HG03558 (cell line): ENCODE measurements around the gene CEACAM6.
"Not testable (repeated sequence)": the region's sequence is repeated elsewhere in the genome, so short reads cannot be mapped to it uniquely, and the experiment has no call there.

Experiments
- ATAC-seq: cut with Tn5 transposase; IDR thresholded peaks from one replicate; pipeline ENCODE4 v1.9.1; 2021; ENCODE audit warnings: moderate number of reproducible peaks; ENCODE audit not compliant: unreplicated experiment; ENCODE audit errors: extremely low read depth

Gene CEACAM6

DNA sequence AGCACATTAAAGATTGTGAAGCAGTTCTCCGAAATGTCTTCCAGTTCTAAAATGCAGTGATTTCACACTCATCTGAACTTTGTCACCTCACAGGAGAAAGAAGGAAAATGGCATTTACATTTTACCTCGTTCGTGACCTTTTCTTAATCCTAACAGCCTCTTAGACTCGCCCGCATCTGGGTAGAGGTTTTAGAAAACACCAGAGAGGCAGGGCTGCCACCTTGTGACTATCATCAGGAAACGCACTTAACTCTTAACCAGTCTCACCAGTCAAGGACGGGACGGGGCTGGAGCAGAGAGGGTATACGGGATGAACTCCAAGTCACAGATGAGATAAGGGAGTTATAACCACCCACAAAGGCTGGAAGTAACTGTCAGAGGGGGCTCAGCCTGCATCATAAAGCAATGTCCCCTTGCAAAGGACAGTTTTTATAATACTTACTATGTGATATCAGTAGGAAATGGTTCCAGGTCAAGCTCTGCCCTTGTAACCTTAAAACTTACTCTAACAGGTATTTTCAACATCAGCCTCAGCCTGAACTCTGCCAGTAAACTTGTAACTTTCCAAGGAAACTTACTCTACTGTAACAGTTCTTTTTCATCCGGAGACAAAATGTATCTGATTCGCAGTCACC lies 8.6 kb upstream of the CEACAM6 start:
- no peak for ATAC-seq

GRCh38 chr19:41748012-41748411 lies 7.3 kb upstream of the CEACAM6 start:
- no peak for ATAC-seq

DNA sequence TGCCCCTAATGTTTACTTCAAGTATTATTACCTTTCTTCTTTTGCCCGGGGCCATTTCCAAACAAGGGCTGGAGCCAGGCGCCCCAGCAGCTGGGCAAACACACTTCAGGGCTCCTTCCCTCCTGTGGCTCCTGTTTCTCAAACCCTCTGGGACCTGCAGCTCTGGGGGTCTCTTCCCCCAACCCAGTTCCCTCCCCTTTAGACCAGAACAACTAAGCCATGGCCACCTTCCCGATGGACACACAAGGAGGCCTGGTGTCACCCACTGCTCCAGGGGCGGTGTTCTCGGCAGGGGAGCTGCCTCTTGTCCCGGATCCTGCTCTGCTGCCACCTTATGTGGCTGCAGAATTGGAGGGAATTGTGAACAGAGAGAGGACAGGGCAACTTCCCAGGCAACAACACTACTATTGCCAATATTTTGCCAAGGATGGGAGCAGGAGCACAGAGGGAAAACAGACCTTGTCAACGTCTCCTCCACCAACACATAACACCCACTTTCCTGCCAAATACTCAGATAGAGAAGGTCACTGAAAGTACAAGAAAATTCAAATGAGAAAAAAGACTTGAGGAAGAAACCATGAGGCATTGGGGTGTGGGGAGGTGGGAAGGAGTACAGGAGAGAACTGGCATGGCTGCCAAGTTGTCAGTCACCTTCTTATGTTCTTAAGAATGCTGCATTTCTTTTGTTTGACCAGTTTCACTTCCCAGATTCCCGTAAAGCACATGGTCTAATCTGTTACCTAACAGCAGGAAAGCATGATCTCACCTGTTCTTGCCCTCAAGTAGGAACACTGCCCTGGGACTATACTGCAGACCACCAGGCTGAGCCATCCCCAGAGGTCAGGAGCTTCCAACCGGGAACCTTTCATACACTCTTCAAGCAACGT lies 4.8 kb upstream of the CEACAM6 start:
- ATAC-seq = not testable (repeated sequence)

DNA sequence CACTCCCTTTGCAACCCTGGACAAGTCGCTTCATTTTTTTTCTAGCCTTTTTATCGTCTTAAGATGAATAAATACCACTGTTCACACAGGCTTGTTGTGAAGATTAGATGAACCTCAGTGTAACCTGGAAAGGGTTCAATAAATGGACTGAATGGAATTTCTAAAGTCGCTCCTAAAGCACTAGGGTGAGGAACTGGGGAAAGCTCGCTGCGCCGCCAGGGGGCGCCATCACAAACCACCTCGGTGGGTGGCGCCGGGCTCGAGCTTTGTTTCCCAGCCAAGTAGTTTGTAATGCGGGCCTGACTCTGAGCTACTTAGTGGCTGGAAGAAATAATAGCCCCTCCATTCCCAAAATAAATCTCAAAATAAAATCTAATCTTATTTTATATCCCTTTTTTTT lies 2.2 kb upstream of the CEACAM6 start:
- ATAC-seq = no peak

DNA sequence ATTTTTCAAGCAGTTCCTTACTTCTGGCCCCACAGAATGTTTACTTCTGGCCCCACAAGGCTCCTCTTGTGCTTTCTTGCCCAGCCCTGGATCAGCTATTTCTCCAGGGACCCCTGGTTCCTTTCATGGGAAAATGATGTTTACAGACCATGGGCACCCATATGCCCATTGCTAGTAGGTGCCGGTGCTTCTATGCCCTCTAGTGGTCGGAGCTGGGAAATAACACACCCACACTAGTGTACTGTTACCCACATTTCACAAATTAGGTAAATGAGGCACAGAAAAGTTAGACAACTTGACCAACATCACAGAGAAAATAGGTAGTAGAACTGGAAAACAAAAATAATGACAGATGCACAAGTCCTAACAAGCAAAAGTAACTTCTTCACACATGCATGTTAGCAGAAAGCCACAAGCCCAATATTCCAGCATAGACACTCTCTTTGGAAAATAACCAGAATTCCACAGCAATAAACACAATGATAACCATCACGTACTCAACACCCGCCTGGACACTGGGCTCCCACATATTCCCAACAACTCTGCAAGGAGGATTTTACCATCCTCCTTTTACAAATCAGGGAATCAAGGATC lies 1.3 kb upstream of the CEACAM6 start:
- no peak for ATAC-seq

DNA sequence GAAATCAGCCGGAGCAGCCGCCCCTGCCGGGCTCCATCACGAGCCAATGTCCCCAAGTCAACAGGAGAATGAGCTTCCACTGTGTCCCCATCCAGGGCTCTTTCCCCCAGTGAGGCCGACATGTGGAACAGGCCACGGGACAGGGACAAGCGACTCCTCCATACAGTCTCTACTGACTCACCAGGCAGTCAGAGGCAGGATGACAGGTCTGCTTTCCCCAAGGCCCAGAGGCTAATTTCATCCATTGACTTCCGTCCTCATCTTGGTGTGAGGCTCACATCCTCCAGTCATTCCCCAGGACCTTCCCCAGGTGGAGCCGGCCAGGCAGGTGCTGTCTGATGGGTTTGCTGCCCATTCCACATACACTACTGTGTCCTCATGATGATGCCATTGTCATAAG lies 3.5 kb downstream of the CEACAM6 start:
- ATAC-seq = no peak

GRCh38 chr19:41767115-41767514 lies 11.8 kb downstream of the CEACAM6 start:
- ATAC-seq = no peak

- not testable (repeated sequence) for ATAC-seq
These were observed 12.8 kb downstream of the CEACAM6 start for GRCh38 chr19:41768105-41768504.

DNA sequence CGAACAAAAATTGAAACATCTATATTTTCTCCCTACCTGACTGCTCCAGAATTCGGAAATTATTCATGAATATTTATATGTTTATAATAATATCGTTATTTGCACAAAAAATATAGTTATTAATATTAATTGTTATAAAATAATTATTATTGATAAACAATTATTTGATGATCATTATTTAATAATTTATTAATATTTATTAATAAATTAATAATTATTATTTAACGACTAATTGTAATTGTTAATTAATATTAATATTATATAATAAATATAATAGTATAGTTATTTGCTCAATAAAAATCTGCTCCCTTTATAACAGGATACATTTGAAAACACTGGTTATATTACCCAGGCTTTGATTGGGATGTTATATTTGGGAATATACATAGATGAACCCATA lies 14.3 kb downstream of the CEACAM6 start:
- ATAC-seq = no peak

GRCh38 chr19:41771410-41771809 lies 16.1 kb downstream of the CEACAM6 start:
- no peak for ATAC-seq

- ATAC-seq = no peak
These were observed 19.2 kb downstream of the CEACAM6 start for GRCh38 chr19:41774515-41774980.

DNA sequence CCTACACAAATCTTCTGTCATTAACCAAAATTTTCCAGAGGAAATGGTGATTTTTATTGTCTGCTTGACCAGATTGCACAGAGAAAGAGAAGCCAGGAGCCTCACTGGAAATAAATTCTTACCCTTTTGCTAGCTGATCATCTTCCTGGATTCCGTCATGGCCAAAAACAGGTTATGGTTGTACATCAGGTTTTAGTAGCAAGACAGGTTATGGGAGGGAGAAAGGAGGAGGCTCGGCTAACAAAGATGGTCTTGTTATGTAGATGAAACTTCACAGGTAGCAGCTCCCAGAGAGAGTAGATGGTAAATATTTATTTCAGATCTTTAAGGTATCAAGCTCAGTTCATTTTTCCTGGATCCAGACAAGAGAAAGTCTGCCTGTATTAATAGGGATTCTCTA lies 21.4 kb downstream of the CEACAM6 start:
- ATAC-seq = no peak

GRCh38 chr19:41783612-41784011 lies 28.3 kb downstream of the CEACAM6 start:
- no peak for ATAC-seq

- ATAC-seq = no peak
These were observed 29.0 kb downstream of the CEACAM6 start for GRCh38 chr19:41784312-41784711.

- ATAC-seq = no peak
These were observed 29.4 kb downstream of the CEACAM6 start for GRCh38 chr19:41784743-41785142.

- ATAC-seq = no peak
These were observed 30.3 kb downstream of the CEACAM6 start for GRCh38 chr19:41785653-41786052.

- no peak for ATAC-seq
These were observed 31.7 kb downstream of the CEACAM6 start for GRCh38 chr19:41787055-41787454.

- not testable (repeated sequence) for ATAC-seq
These were observed 33.2 kb downstream of the CEACAM6 start for GRCh38 chr19:41788518-41788917.

- not testable (repeated sequence) for ATAC-seq
These were observed 33.7 kb downstream of the CEACAM6 start for GRCh38 chr19:41789053-41789452.

GRCh38 chr19:41792513-41793413 lies 37.4 kb downstream of the CEACAM6 start:
- no peak for ATAC-seq
